ENCODE results near the gene ARID1B. TPM values are rescaled to one million over a fixed set of nuclear protein-coding genes. Genes with fewer than 3 reads are reported as not detected.

The ARID1B gene
- total RNA-seq, 1 donor from 2014 or later = 47.3 TPM

- no peak for DNase-seq (ENCODE audit: low read depth)
- no peaks in the 10 kb centered on the region for H3K27me3 ChIP-seq (ENCODE audit: control insufficient read depth, insufficient read depth, low read length)
- TF ChIP-seq CTCF (IDR thresholded peaks at IDR 0.05; ENCODE audit: insufficient read depth, low read length, poor library complexity, severe bottlenecking) = no peak
- H3K4me3 ChIP-seq (ENCODE audit: low read depth, low read length) = no peak overlapping the region
- no peaks in the 10 kb centered on the region for H3K36me3 ChIP-seq (ENCODE audit: control insufficient read depth, insufficient read depth, low read length)
These were observed 2.2 kb upstream of the ARID1B start for GRCh38 chr6:156774863-156775405.

GRCh38 chr6:156775717-156776116 is 1.5 kb upstream of the ARID1B start:
- Histone ChIP-seq H3K4me3 (ENCODE audit: low read depth, low read length) (no peak overlapping the region), H3K36me3 (ENCODE audit: control insufficient read depth, insufficient read depth, low read length) (no peaks in the 10 kb centered on the region), H3K27me3 (ENCODE audit: control insufficient read depth, insufficient read depth, low read length) (no peaks in the 10 kb centered on the region)
- TF ChIP-seq CTCF (IDR thresholded peaks at IDR 0.05; ENCODE audit: insufficient read depth, low read length, poor library complexity, severe bottlenecking) = no peak
- no peak for DNase-seq (ENCODE audit: low read depth)

GRCh38 chr6:156776470-156776839 is 723 bp upstream of the ARID1B start:
- TF ChIP-seq CTCF (IDR thresholded peaks at IDR 0.05; ENCODE audit: insufficient read depth, low read length, poor library complexity, severe bottlenecking) = peak; percentile 4
- DNase-seq (ENCODE audit: low read depth) = no peak
- Histone ChIP-seq H3K4me3 (ENCODE audit: low read depth, low read length) (peak overlapping the region; percentile 52), H3K36me3 (ENCODE audit: control insufficient read depth, insufficient read depth, low read length) (no peaks in the 10 kb centered on the region), H3K27me3 (ENCODE audit: control insufficient read depth, insufficient read depth, low read length) (no peaks in the 10 kb centered on the region)

GRCh38 chr6:156777577-156778453 is 637 bp downstream of the ARID1B start:
- no peak for TF ChIP-seq CTCF (IDR thresholded peaks at IDR 0.05; ENCODE audit: insufficient read depth, low read length, poor library complexity, severe bottlenecking)
- DNase-seq (ENCODE audit: low read depth) = no peak
- no peaks in the 10 kb centered on the region for H3K27me3 ChIP-seq (ENCODE audit: control insufficient read depth, insufficient read depth, low read length)
- no peaks in the 10 kb centered on the region for H3K36me3 ChIP-seq (ENCODE audit: control insufficient read depth, insufficient read depth, low read length)
- peak overlapping the region; percentile 53 for H3K4me3 ChIP-seq (ENCODE audit: low read depth, low read length)

- Histone ChIP-seq H3K27me3 (ENCODE audit: control insufficient read depth, insufficient read depth, low read length) (no peaks in the 10 kb centered on the region), H3K36me3 (ENCODE audit: control insufficient read depth, insufficient read depth, low read length) (no peaks in the 10 kb centered on the region), H3K4me3 (ENCODE audit: low read depth, low read length) (peak overlapping the region; percentile 53)
- DNase-seq (ENCODE audit: low read depth) = no peak
- TF ChIP-seq CTCF (IDR thresholded peaks at IDR 0.05; ENCODE audit: insufficient read depth, low read length, poor library complexity, severe bottlenecking) = no peak
These were observed 1.5 kb downstream of the ARID1B start for GRCh38 chr6:156778454-156779205.
